Neuronal stem cell (in vitro differentiated cells): ENCODE data around the gene INTS1.
A peak's percentile ranks its signal among the peaks of the same experiment; 100 is the strongest.
"Not testable (repeated sequence)": the region's sequence is repeated elsewhere in the genome, so short reads cannot be mapped to it uniquely, and the experiment has no call there.

Experiments
- DNase-seq: peaks from one replicate; pipeline ENCODE4 v3.0.0-alpha.2; 2013; ENCODE audit warnings: low spot score
- H2AFZ ChIP-seq: one replicate; pipeline ENCODE4 v1.6.1; 2013; ENCODE audit warnings: mild to moderate bottlenecking, low read length, inconsistent platforms
- H2AK5ac ChIP-seq: 2 replicates; pipeline ENCODE4 v1.6.1; 2013; ENCODE audit warnings: low read depth, mild to moderate bottlenecking, inconsistent platforms, low read length, moderate library complexity, mixed read lengths
- H2BK120ac ChIP-seq: 2 replicates; pipeline ENCODE4 v1.6.1; 2013; ENCODE audit warnings: low read depth, mild to moderate bottlenecking, inconsistent platforms, low read length, moderate library complexity, mixed read lengths
- H2BK12ac ChIP-seq: one replicate; pipeline ENCODE4 v1.6.1; 2013; ENCODE audit warnings: low read length, inconsistent platforms
- H2BK15ac ChIP-seq: 2 replicates; pipeline ENCODE4 v1.6.1; 2013; ENCODE audit warnings: mild to moderate bottlenecking, low read length, inconsistent platforms, mixed read lengths
- H2BK5ac ChIP-seq: one replicate; pipeline ENCODE4 v1.6.1; 2013; ENCODE audit warnings: inconsistent platforms, mild to moderate bottlenecking, low read length, moderate library complexity
- H3K14ac ChIP-seq: one replicate; pipeline ENCODE4 v1.6.1; 2013; ENCODE audit warnings: low read length, inconsistent platforms
- H3K18ac ChIP-seq: 2 replicates; pipeline ENCODE4 v1.6.1; 2013; ENCODE audit warnings: low read length, inconsistent platforms
- H3K23ac ChIP-seq: 2 replicates; pipeline ENCODE4 v1.6.1; 2013; ENCODE audit warnings: low read depth, mild to moderate bottlenecking, mixed read lengths, low read length, inconsistent platforms; ENCODE audit not compliant: poor library complexity
- H3K27ac ChIP-seq: replicated peaks from 3 replicates; pipeline ENCODE4 v1.5.1; 2013; ENCODE audit warnings: low read length, inconsistent platforms
- H3K27me3 ChIP-seq, 3 experiments: 2 replicates each; pipeline ENCODE4 v1.6.1; 2013; ENCODE audit warnings: low read length in 3 of 3, mild to moderate bottlenecking in 2 of 3, inconsistent platforms in 1 of 3, low read depth in 1 of 3, mixed read lengths in 1 of 3, moderate library complexity in 1 of 3; ENCODE audit not compliant: control insufficient read depth in 3 of 3, insufficient read depth in 3 of 3
- H3K36me3 ChIP-seq, 2 donors: replicated peaks in 1 of 2; 2 replicates each; pipeline ENCODE4 v1.6.1; 2013; ENCODE audit warnings: low read length in 2 of 2; ENCODE audit not compliant: control insufficient read depth in 2 of 2, insufficient read depth in 2 of 2
- H3K4ac ChIP-seq: 2 replicates; pipeline ENCODE4 v1.6.1; 2013; ENCODE audit warnings: inconsistent platforms, mild to moderate bottlenecking, low read length, moderate library complexity
- H3K4me1 ChIP-seq, 2 donors: 1 replicate in 1 of 2; 2 replicates in 1 of 2; pipeline ENCODE4 v1.6.1; 2013; ENCODE audit warnings: low read length in 2 of 2, low read depth in 1 of 2; ENCODE audit not compliant: control insufficient read depth in 2 of 2, insufficient read depth in 1 of 2
- H3K4me2 ChIP-seq: one replicate; pipeline ENCODE4 v1.6.1; 2013; ENCODE audit warnings: mild to moderate bottlenecking, low read length, inconsistent platforms; ENCODE audit not compliant: insufficient read depth, poor library complexity, severe bottlenecking
- H3K4me3 ChIP-seq, 2 donors: 2 replicates each; pipeline ENCODE4 v1.5.1; 2013; ENCODE audit warnings: low read length in 2 of 2, mild to moderate bottlenecking in 2 of 2, inconsistent platforms in 1 of 2, moderate library complexity in 1 of 2
- H3K79me1 ChIP-seq: one replicate; pipeline ENCODE4 v1.6.1; 2013; ENCODE audit warnings: low read depth, mild to moderate bottlenecking, inconsistent platforms, low read length, moderate library complexity
- H3K9ac ChIP-seq: one replicate; pipeline ENCODE4 v1.6.1; 2013; ENCODE audit warnings: mild to moderate bottlenecking, low read depth, low read length, inconsistent platforms; ENCODE audit not compliant: poor library complexity
- H3K9me3 ChIP-seq, 2 donors: replicated peaks in 1 of 2; 2 replicates each; pipeline versions ENCODE3 to v1.6.1; 2013; ENCODE audit warnings: low read length in 2 of 2, mild to moderate bottlenecking in 2 of 2, inconsistent platforms in 1 of 2, low read depth in 1 of 2, mixed read lengths in 1 of 2, moderate library complexity in 1 of 2; ENCODE audit not compliant: control insufficient read depth in 2 of 2, insufficient read depth in 1 of 2
- H4K8ac ChIP-seq: one replicate; pipeline ENCODE4 v1.6.1; 2013; ENCODE audit warnings: low read depth, mild to moderate bottlenecking, inconsistent platforms, low read length, moderate library complexity
- H4K91ac ChIP-seq: one replicate; pipeline ENCODE4 v1.6.1; 2013; ENCODE audit warnings: low read length, low read depth, mild to moderate bottlenecking, inconsistent platforms; ENCODE audit not compliant: poor library complexity
- WGBS, 2 donors: extraction: QIAGEN DNeasy Blood & Tissue Kit; methylation state at CpG; one replicate each; pipeline ENCODE4 v1.1.7; 2013; ENCODE audit warnings: missing lambda C conversion rate in 2 of 2, mixed read lengths in 1 of 2; ENCODE audit not compliant: insufficient read length in 2 of 2, insufficient replicate concordance in 1 of 2; ENCODE audit errors: extremely low coverage in 2 of 2; 5-methylcytosine and 5-hydroxymethylcytosine counted together

Gene INTS1

DNA sequence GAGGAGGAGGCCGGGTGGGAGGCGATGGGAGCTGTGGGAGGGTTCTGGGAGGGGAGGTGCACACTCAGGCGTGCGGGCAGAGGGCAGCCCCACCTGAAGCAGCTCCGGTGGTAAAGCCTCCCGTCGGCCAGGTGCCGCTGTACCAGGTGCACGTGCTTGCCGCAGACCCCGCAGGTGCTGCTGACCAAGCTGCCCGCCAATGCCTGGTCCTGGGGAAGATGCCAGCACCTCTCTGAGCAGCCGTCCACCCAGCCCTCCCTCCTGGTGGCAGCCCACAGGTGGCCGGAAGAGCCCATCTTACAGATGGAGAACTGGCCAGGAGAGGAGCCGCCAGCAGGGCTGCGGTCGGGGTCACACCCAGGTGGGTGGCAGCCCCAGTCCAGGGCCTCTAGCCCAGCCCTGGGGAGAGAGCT, 57.6 kb downstream of the INTS1 start:
- H3K4me2 ChIP-seq: no peak overlapping the region
- H2BK12ac ChIP-seq: no peak overlapping the region
- DNase-seq: no peak
- peak overlapping the region; percentile 89 for H2AK5ac ChIP-seq
- H3K27me3 ChIP-seq: no peaks in the 10 kb centered on the region
- H4K91ac ChIP-seq: no peak overlapping the region
- peak overlapping the region in 1 of 2 donors; percentile 26 for H3K4me3 ChIP-seq
- no peak overlapping the region for H2BK120ac ChIP-seq
- no peak overlapping the region for H4K8ac ChIP-seq
- H2BK15ac ChIP-seq: peak overlapping the region; percentile 55
- H3K4ac ChIP-seq: no peak overlapping the region
- H3K14ac ChIP-seq: no peak overlapping the region
- H3K36me3 ChIP-seq: no peaks in the 10 kb centered on the region
- peaks cover 2% of the 10 kb centered on the region for H3K79me1 ChIP-seq
- H3K27ac ChIP-seq: no peak overlapping the region
- H3K23ac ChIP-seq: no peak overlapping the region
- peak overlapping the region; percentile 64 for H3K18ac ChIP-seq
- no peak overlapping the region for H2AFZ ChIP-seq
- H2BK5ac ChIP-seq: peak overlapping the region; percentile 22
- H3K9me3 ChIP-seq: no peaks in the 10 kb centered on the region
- H3K4me1 ChIP-seq: peaks cover 0 to 3% of the 10 kb centered on the region in 2 donors
- no CpG with 5 or more reads among the region's 17 CpGs for WGBS, 2 donors
- no peak overlapping the region for H3K9ac ChIP-seq

DNA sequence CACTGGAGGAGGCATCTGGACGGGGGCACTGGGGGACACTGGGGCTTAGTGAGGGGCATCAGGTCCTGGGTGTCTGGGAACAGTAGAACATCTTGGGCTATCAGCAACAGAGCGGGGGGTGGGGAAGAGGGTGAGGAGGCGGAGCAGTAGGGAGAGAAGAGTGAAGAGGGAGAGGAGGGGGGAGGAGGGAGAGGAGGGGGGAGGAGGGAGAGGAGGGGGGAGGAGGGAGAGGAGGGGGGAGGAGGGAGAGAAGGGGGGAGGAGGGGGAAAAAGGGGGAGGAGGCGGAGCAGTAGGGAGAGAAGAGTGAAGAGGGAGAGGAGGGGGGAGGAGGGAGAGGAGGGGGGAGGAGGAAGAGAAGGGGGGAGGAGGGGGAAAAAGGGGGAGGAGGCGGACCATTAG, 58.2 kb downstream of the INTS1 start:
- WGBS, 2 donors: no CpG with 5 or more reads among the region's 5 CpGs

DNA sequence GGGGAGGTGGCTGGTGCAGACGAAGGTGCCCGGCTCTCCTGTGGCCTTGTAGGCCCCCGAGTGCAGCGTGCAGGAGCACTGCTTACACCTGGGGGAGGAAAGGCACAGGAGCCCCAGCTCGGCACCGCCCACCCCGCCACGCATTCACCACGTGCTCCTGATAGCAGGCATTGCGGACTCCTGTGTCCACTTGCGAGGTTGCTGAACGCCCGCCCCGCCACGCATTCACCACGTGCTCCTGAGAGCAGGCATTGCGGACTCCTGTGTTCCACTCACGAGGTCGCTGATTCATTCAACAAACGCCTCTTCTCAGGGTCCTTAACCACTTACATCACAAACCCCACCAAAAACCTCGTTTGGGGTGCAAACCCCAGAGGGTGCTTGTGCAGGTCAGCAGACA, 58.8 kb downstream of the INTS1 start:
- Histone ChIP-seq H3K14ac (peak overlapping the region; percentile 31), H2BK15ac (peak overlapping the region; percentile 69), H2AFZ (no peak overlapping the region), H3K23ac (no peak overlapping the region), H4K8ac (no peak overlapping the region), H4K91ac (no peak overlapping the region), H3K36me3 (no peaks in the 10 kb centered on the region), H3K4me2 (no peak overlapping the region), H3K4ac (peak overlapping the region; percentile 2), H3K27me3 (no peaks in the 10 kb centered on the region), H2BK5ac (peak overlapping the region; percentile 75), H2BK12ac (no peak overlapping the region), H2AK5ac (peak overlapping the region; percentile 91), H3K9me3 (no peaks in the 10 kb centered on the region), H3K27ac (no peak overlapping the region), H3K18ac (peak overlapping the region; percentile 76), H3K79me1 (no peaks in the 10 kb centered on the region), H3K4me3 (no peak overlapping the region), H3K4me1 (no peaks in the 10 kb centered on the region), H3K9ac (no peak overlapping the region), H2BK120ac (no peak overlapping the region)
- WGBS, 2 donors: no CpG with 5 or more reads among the region's 21 CpGs
- DNase-seq: no peak

More for the DNA sequence above, 58.2 kb downstream of the INTS1 start:
- not testable (repeated sequence) for H2BK15ac ChIP-seq, H2BK120ac ChIP-seq, H2AFZ ChIP-seq, H3K79me1 ChIP-seq, H2BK12ac ChIP-seq, H3K9me3 ChIP-seq, H3K27ac ChIP-seq, H4K91ac ChIP-seq, H2BK5ac ChIP-seq, H3K4me3 ChIP-seq, H3K9ac ChIP-seq, DNase-seq, H3K14ac ChIP-seq, H3K4me1 ChIP-seq, H3K4me2 ChIP-seq, H3K27me3 ChIP-seq, H3K36me3 ChIP-seq
- Histone ChIP-seq H4K8ac (peak overlapping the region; percentile 48), H3K4ac (peak overlapping the region; percentile 2), H3K18ac (peak overlapping the region; percentile 76), H3K23ac (peak overlapping the region; percentile 37), H2AK5ac (peak overlapping the region; percentile 91)

DNA sequence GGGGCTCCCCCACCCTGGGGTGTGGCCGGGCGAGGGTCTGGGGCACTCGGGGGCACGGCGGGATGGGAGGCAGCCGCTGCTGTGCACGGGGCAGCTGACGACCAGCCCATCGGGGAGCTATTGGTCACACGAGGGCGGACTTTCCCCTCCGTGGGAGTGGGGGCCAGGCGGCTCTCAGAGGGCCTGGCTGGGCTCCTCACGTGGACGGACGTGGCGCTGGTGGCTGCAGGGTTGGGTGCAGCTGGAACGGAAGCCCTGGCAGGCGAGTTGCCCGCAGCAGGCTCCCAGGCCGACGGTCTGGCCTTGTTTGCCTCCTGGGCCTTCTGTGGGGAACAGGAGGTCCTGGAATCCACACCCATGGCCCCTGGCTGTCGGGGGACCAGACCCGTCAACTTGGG, 59.3 kb downstream of the INTS1 start:
- Histone ChIP-seq H2BK120ac (no peak overlapping the region), H4K91ac (no peak overlapping the region), H3K36me3 (no peaks in the 10 kb centered on the region), H2AK5ac (peak overlapping the region; percentile 91), H3K4me3 (no peak overlapping the region), H3K9ac (no peak overlapping the region), H3K27ac (no peak overlapping the region), H3K4me2 (no peak overlapping the region), H3K18ac (peak overlapping the region; percentile 48), H3K27me3 (no peaks in the 10 kb centered on the region), H3K14ac (no peak overlapping the region), H3K4ac (no peak overlapping the region), H4K8ac (no peak overlapping the region), H3K79me1 (no peaks in the 10 kb centered on the region), H2AFZ (no peak overlapping the region), H3K23ac (no peak overlapping the region), H2BK5ac (peak overlapping the region; percentile 75), H3K4me1 (no peaks in the 10 kb centered on the region), H3K9me3 (no peaks in the 10 kb centered on the region), H2BK15ac (peak overlapping the region; percentile 69), H2BK12ac (no peak overlapping the region)
- DNase-seq: no peak
- WGBS, 2 donors: no CpG with 5 or more reads among the region's 24 CpGs
